ENCODE measurements around the gene AUP1. TPM values are rescaled to one million over a fixed set of nuclear protein-coding genes. Genes with fewer than 3 reads are reported as not detected.

AUP1 gene
- total and polyA plus RNA-seq, 2 experiments from 2014 or later: 121 to 195 TPM

DNA sequence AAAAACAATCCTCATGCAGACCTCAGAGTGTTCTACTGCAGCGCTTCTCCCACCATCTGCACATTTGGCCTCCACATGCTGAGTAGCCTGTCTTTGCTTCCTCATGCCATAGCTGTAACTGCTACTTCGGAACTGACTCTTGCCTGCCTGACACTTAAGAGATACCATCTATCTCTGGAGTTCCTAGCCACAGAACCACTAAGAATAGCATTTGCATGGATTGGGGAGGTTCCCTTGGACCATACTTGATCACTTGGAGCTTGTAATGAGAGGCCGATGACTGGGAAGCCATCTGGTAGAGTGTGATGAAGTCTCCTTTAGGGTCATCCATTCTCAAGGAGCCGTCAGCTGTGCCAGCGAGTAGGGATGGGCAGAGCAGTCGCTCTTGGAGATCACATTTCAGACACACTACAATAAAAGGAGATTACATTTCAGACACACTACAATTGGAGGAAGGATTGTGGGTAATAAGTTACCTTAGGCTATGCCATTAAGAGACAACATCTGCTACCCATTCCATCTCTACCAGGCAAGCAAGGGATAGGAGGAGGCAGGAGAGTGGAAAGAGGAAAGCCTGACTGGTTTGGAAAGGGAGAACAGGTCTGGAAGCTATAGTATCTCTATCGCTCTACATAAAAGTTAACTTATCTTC lies 46.8 kb upstream of the AUP1 start:
- Histone ChIP-seq H3K27me3 (no peaks in the 10 kb centered on the region), H3K27ac (no peak overlapping the region), H3K9me3 (ENCODE audit: low read depth) (no peaks in the 10 kb centered on the region), H4K20me1 (ENCODE audit: insufficient read depth, poor library complexity, severe bottlenecking) (no peaks in the 10 kb centered on the region), H3K4me1 (ENCODE audit: insufficient read depth) (no peaks in the 10 kb centered on the region), H3K4me2 (no peak overlapping the region), H3K36me3 (replicated peaks; ENCODE audit: insufficient read depth, low read depth) (no peaks in the 10 kb centered on the region), H3K4me3 (no peak overlapping the region), H2AFZ (no peak overlapping the region), H3K79me2 (no peaks in the 10 kb centered on the region), H3K9me2 (replicated peaks; ENCODE audit: insufficient read depth) (no peaks in the 10 kb centered on the region)
- 79% methylated on average over 7 of the region's 7 CpGs for WGBS (ENCODE audit: low lambda C conversion rate, missing lambda C conversion rate)
- TF ChIP-seq, protein P1, sequence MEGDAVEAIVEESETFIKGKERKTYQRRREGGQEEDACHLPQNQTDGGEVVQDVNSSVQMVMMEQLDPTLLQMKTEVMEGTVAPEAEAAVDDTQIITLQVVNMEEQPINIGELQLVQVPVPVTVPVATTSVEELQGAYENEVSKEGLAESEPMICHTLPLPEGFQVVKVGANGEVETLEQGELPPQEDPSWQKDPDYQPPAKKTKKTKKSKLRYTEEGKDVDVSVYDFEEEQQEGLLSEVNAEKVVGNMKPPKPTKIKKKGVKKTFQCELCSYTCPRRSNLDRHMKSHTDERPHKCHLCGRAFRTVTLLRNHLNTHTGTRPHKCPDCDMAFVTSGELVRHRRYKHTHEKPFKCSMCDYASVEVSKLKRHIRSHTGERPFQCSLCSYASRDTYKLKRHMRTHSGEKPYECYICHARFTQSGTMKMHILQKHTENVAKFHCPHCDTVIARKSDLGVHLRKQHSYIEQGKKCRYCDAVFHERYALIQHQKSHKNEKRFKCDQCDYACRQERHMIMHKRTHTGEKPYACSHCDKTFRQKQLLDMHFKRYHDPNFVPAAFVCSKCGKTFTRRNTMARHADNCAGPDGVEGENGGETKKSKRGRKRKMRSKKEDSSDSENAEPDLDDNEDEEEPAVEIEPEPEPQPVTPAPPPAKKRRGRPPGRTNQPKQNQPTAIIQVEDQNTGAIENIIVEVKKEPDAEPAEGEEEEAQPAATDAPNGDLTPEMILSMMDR (IDR thresholded peaks at IDR 0.05; ENCODE audit: poor library complexity): no peak
- TF ChIP-seq EZH2 (IDR thresholded peaks at IDR 0.05; ENCODE audit: borderline replicate concordance): no peak
- no peak for DNase-seq (ENCODE audit: low spot score)

DNA sequence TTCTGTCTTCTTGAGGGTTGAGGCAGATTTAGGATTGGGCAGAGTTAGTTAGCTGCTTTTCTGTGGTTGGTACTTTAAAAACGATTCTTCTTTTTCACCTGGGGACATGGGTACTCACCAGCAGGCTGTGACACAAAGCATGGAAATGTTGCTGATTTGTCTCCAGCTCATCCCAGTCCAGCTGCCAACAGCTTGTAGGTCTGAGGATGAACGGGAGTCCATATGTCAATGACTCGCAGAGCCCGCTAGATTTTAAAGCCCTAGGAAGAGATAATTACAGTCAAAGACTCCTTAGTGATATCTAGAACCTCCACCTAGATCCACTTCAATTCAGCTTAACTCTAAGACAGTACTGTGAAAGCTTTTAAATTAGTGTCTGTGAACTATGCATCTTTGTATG lies 45.8 kb upstream of the AUP1 start:
- no peak for DNase-seq (ENCODE audit: low spot score)
- Histone ChIP-seq H2AFZ (no peak overlapping the region), H3K9me2 (replicated peaks; ENCODE audit: insufficient read depth) (no peaks in the 10 kb centered on the region), H3K9me3 (ENCODE audit: low read depth) (no peaks in the 10 kb centered on the region), H3K36me3 (replicated peaks; ENCODE audit: insufficient read depth, low read depth) (no peaks in the 10 kb centered on the region), H3K4me2 (no peak overlapping the region), H3K27me3 (no peaks in the 10 kb centered on the region), H3K79me2 (no peaks in the 10 kb centered on the region), H3K27ac (no peak overlapping the region), H3K4me3 (no peak overlapping the region), H3K4me1 (ENCODE audit: insufficient read depth) (no peaks in the 10 kb centered on the region), H4K20me1 (ENCODE audit: insufficient read depth, poor library complexity, severe bottlenecking) (no peaks in the 10 kb centered on the region)
- TF ChIP-seq EZH2phosphoT487 (IDR thresholded peaks at IDR 0.05; ENCODE audit: low read depth, severe bottlenecking, unreplicated experiment) (no peak), EZH2 (IDR thresholded peaks at IDR 0.05; ENCODE audit: borderline replicate concordance) (no peak)
- TF ChIP-seq, protein P1 (IDR thresholded peaks at IDR 0.05; ENCODE audit: poor library complexity): no peak
- 86% methylated on average over 4 of the region's 4 CpGs for WGBS (ENCODE audit: low lambda C conversion rate, missing lambda C conversion rate)

DNA sequence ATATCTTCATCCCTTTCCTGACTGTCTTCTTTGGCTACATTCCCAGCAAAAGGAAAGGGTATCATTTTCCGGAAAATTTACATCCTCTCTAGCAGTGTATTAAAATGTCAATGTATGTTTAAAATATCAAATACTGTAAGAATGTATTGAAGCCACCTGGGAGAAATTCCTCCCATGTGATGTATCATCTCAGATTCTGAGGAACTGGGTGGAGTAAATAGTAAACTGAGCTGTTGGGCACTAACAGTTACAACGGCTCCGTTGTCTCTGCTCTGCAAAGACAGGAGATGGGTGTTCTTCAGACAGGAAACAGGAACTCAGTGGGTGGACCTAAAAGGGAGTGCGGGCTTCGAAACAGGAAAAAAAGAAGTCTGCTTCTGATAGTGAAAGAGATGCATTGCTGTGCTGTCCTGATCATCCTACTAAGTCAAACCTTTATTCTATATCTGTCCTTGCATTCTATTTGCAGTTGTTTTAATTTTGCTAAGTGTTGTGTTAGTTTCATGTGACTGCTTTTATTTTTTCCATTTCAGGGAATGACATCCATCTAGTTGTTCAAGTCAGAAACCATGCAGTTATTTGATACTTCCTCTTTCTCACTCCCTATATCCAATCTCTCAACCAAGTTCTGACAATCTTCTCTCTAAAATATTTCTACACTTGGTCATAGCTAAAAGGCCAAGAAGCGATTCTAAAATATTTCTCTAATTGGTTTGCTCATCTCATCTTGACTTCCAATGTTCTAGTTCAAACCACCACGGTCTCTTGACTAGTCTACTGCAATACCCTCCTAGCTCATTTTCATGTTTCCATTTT lies 44.4 kb upstream of the AUP1 start:
- Histone ChIP-seq H3K9me3 (ENCODE audit: low read depth) (no peaks in the 10 kb centered on the region), H3K27ac (peak overlapping the region; percentile 32), H3K36me3 (replicated peaks; ENCODE audit: insufficient read depth, low read depth) (no peaks in the 10 kb centered on the region), H4K20me1 (ENCODE audit: insufficient read depth, poor library complexity, severe bottlenecking) (no peaks in the 10 kb centered on the region), H3K4me3 (no peak overlapping the region), H3K27me3 (no peaks in the 10 kb centered on the region), H3K9me2 (replicated peaks; ENCODE audit: insufficient read depth) (no peaks in the 10 kb centered on the region), H3K79me2 (no peaks in the 10 kb centered on the region), H3K4me2 (no peak overlapping the region), H2AFZ (no peak overlapping the region), H3K4me1 (ENCODE audit: insufficient read depth) (no peaks in the 10 kb centered on the region)
- no peak for DNase-seq (ENCODE audit: low spot score)
- no peak for TF ChIP-seq EZH2phosphoT487 (IDR thresholded peaks at IDR 0.05; ENCODE audit: low read depth, severe bottlenecking, unreplicated experiment)
- TF ChIP-seq, protein P1 (IDR thresholded peaks at IDR 0.05; ENCODE audit: poor library complexity): no peak
- TF ChIP-seq EZH2 (IDR thresholded peaks at IDR 0.05; ENCODE audit: borderline replicate concordance): no peak
- 70% methylated on average over 7 of the region's 7 CpGs for WGBS (ENCODE audit: low lambda C conversion rate, missing lambda C conversion rate)

Measured in hepatocyte (in vitro differentiated cells).